Measurements from ENCODE around the gene APBA2.
A peak's percentile ranks its signal among the peaks of the same experiment; 100 is the strongest.
"Not testable (repeated sequence)": the region's sequence is repeated elsewhere in the genome, so short reads cannot be mapped to it uniquely, and the experiment has no call there.

Gene APBA2

GRCh38 chr15:29018995-29019976 lies 133.5 kb downstream of the APBA2 start:
- Histone ChIP-seq H3K27ac (no peak overlapping the region), H3K4me3 (no peak overlapping the region)

DNA sequence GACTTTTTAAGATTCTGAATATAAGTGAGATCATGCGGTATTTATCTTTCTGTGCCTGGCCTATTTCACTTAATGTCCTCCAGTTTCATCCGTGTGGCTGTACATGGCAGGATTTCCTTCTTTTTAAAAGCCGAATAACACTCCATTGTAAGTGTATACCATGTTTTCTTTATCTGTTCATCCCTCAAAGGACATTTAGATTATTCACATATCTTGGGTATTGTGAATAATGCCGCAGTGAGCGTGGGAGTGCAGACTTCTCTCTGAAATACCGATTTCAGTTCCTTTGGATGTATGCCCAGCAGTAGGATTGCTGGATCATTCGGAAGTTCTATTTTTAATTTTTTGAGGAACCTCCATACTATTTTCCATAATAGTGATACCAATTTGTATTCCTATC lies 136.1 kb downstream of the APBA2 start:
- no peak overlapping the region for H3K27ac ChIP-seq
- no peak overlapping the region for H3K4me3 ChIP-seq

DNA sequence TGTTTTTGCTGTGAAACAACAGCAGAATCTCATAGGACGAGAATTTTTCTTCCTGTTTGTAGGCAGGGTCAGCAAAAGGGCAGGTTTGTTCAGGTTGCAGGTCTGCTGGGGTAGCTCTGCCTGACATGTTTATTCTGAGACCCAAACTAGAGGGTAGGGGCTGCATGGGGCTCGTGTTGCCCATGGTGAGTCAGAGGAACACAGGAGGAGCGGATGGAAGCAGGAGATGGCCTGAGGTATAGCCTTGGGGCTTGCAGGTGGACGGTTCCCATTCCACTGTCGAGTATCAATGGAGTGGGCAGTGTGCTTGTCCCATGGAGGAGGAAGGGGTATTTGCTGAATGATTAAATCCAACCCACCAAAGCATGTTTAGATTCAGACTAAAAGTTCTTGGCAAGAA lies 138.9 kb downstream of the APBA2 start:
- no peak overlapping the region for H3K27ac ChIP-seq
- H3K4me3 ChIP-seq, result no peak overlapping the region

DNA sequence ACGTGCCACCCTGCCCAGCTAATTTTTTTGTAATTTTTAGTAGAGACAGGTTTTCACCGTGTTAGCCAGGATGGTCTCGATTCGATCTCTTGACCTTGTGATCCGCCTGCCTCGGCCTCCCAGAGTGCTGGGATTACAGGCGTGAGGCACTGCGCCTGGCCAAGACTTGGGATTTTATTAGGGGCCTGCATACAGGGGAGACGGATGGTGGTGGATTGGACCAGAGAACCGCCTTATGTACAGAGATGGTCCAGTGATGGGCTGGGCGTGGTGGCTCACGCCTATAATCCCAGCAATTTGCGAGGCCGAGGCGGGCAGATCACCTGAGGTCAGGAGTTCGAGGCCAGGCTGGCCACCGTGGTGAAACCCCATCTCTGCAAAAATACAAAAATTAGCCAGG lies 139.6 kb downstream of the APBA2 start:
- not testable (repeated sequence) for H3K27ac ChIP-seq

GRCh38 chr15:29028158-29028557 lies 142.4 kb downstream of the APBA2 start:
- H3K27ac ChIP-seq, H3K4me3 ChIP-seq: not testable (repeated sequence)

More for the DNA sequence above, 139.6 kb downstream of the APBA2 start:
- H3K4me3 ChIP-seq, result not testable (repeated sequence)

DNA sequence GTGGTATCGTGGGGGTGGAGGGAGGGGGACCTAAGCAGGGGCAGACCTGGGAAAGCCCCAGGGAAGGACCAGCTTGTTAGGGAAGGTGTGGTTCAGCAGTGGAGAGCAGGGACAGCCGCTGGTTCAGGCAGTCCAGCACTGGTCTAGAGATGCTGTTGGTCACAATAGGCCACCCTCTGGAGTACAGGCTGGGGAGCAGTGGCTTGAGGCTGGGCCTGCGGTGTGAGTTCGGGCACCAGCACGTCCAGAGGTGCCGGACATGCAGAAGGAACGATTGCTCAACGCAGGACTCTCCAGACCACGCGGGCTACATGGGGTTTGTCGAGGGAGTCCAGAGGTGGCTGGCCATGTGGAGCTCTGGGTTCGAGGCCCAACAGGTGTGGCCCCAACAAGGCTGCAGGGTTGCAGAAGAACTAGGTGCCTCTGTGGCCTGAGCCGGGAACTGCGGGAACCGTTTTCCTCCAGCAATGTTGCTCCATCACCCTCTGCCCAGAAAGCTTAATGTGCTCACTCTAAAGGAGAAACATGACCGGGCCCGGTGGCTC lies 143.9 kb downstream of the APBA2 start:
- H3K27ac ChIP-seq, result no peak overlapping the region
- H3K4me3 ChIP-seq, result no peak overlapping the region

- H3K4me3 ChIP-seq, result no peak overlapping the region
- no peak overlapping the region for H3K27ac ChIP-seq
Observed at GRCh38 chr15:29031502-29032228, 145.9 kb downstream of the APBA2 start.

DNA sequence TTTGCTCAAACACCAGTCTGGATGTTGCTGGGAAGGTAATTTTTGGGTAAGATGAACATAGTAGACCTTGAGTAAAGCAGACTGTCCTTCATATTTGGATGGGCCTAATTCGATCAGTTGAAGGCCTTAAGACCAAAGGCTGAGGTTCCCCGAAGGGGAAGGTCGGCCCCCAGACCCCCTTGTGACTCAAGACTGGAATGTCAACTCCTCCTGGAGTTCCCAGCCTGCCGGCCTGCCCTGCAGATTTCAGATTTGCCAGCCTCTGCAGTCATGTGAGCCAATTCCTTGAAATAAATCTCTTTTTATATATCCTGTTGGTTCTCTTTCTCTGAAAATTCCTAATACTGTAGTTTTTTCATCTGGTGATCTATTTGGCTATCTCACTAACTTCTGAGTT lies 146.5 kb downstream of the APBA2 start:
- Histone ChIP-seq H3K4me3 (no peak overlapping the region), H3K27ac (no peak overlapping the region)

- H3K27ac ChIP-seq, result no peak overlapping the region
Observed at GRCh38 chr15:29032751-29033150, 147.0 kb downstream of the APBA2 start.

DNA sequence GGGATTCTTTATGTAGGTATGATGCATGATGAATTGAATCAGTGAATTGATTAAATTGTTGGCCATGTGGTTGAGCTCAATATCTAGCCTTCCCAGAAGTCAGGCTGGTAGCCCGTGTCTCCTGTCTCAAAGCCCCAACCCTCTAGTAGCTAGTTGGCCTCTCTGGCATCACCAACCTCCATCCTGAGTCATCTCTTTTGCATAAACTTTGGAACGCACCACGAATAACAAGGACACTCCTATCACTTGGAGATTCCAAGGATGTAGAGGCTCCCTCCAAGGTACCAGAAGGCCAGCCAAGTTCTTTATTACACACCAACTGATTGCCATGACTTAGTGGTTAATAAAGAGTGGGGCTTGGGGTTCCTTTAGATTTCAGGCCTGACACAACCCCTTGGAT lies 148.4 kb downstream of the APBA2 start:
- no peak overlapping the region for H3K4me3 ChIP-seq

More at GRCh38 chr15:29032751-29033150, 147.0 kb downstream of the APBA2 start:
- H3K4me3 ChIP-seq, result no peak overlapping the region

GRCh38 chr15:29034593-29035335 lies 149.0 kb downstream of the APBA2 start:
- Histone ChIP-seq H3K27ac (no peak overlapping the region), H3K4me3 (no peak overlapping the region)

More for the DNA sequence above, 148.4 kb downstream of the APBA2 start:
- no peak overlapping the region for H3K27ac ChIP-seq

GRCh38 chr15:29035336-29036285 lies 149.8 kb downstream of the APBA2 start:
- no peak overlapping the region for H3K4me3 ChIP-seq
- H3K27ac ChIP-seq, result no peak overlapping the region

DNA sequence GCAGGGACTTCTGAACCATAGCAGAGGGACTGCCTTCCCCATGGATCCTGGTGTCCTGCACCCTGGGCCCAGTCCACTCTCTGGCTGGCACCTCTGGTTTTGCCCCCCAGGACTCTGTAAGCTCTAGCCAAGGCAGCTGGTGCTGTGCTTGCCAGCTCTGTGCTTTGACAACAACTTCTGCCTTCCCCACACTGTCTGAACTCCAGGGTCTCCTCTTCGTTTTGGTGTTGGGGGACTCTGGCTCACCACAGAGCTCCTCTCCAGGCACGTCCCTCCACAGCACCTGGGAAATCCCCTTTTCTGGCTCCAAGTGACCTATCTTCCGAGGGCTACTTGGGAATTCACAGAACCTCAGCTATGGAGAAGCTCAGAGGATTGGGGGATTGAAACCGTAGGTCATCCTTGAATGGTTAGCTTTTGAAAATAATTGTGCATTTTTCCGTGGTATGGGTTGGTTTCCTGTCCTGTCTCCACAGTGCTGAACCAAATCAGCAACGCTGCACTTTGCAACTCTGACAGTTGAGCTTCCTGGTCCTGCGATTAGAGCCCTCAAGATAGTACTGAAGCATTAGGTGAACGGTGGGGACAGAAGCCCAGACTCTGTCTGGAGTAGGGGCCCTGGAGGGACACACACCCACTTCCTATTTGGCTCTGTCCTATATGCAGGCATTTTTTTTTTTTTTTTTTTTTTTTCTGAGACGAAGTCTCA lies 152.4 kb downstream of the APBA2 start:
- no peak overlapping the region for H3K27ac ChIP-seq
- H3K4me3 ChIP-seq, result no peak overlapping the region

DNA sequence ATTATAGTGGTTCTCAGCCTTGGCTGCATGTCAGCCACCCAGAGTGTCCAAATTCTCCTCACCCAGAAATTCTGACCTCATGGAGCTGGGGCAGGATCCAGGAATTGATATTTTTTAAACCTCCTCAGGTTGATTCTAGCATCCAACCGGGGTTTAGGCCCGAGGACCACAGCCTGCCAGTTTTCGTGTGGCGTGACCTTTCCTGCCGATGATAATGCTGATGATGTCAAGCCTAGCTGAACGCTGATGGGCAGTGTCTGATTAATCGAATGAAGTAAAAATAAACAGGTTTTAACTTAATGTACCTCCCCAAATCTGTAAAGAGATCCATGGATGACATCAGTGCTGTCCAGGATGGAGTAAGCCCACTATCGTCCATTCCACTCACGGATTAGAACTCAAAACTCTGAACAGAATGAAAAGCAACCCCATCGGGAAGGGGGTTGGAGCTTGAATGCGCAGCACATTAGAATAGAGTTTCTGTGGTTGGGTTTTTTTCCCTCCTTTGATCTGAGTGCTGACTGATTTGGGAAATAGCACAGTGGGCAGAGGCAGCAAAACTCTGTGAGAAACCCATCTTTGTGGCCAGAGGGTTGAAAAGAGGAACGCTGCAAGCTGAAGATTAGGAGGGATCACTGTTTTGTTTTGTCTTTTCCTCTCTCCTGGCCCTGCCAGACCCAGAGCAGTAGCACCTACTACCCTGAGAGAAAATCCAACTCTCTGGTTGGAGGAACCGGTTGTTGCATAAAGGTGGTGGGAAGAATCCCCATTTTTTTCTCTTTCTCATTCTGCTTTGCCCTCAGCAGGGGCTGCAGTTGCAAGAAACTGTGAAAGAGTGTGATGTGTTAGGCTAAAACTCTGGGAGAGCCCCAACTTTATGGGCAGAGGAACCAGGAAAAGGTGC lies 153.9 kb downstream of the APBA2 start:
- Histone ChIP-seq H3K4me3 (no peak overlapping the region), H3K27ac (peak overlapping the region in 1 of 21 experiments; percentile 14)

DNA sequence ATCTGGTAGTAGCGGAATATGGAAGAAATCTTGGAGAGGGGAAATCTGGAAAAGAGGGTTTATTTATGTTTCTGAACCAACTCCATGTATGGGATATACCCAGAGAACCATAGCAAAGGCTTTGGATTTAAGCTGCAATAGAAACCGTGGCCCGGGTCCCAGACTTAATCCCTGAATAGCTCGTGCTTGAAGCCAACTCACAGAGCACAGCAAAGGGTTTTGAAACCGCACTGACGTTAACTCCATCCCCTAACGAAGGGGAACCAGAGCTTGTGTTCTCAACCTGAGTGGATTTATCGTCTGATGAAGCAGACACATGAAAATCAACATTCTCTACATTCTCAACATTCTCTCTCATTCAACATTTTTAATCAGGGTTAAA lies 154.6 kb downstream of the APBA2 start:
- H3K4me3 ChIP-seq, result no peak overlapping the region
- H3K27ac ChIP-seq, result peak overlapping the region in 1 of 21 experiments; percentile 14

GRCh38 chr15:29043736-29044502 lies 158.1 kb downstream of the APBA2 start:
- Histone ChIP-seq H3K27ac (no peak overlapping the region), H3K4me3 (no peak overlapping the region)
